ENCODE measurements around the gene ZNF511.

ZNF511 gene

DNA sequence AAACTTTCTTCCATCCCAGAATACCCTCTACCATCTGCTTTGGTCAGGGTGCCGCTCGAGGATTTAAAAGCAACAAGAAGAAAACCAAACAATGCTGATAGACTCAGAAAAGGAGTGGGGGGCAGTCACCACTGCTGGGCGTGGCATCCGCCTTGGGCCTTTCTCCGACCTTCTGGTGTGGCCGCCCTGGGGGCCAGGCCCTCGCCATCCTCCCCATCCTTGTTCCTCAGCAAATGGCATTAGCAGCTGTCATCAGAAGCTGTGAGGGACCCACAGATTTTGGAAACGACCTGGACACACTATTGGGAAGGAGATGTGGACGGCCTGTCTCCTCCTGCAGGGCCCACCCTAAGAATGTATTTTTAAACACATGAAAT, 4.0 kb downstream of the ZNF511 start:
- no peaks in the 10 kb centered on the region for H3K9me2 ChIP-seq (ENCODE audit: low read depth, low read length)
- no peak overlapping the region for H2AFZ ChIP-seq (ENCODE audit: low read length)
- H4K20me1 ChIP-seq (ENCODE audit: insufficient read depth, low read length) = no peaks in the 10 kb centered on the region
- no peak overlapping the region for H3K27ac ChIP-seq (ENCODE audit: low read depth, low read length, poor library complexity, severe bottlenecking)
- H3K79me2 ChIP-seq (ENCODE audit: insufficient read depth, low read length) = no peaks in the 10 kb centered on the region
- H3F3A ChIP-seq (ENCODE audit: insufficient read depth, low read length) = no peaks in the 10 kb centered on the region
- H3K9me3 ChIP-seq (ENCODE audit: low read length) = no peaks in the 10 kb centered on the region
- H3K36me3 ChIP-seq (ENCODE audit: insufficient read depth, low read length) = peaks cover 36% of the 10 kb centered on the region
- H3K4me1 ChIP-seq (ENCODE audit: insufficient read depth, low read length, severe bottlenecking) = peaks cover 14% of the 10 kb centered on the region
- no peak overlapping the region for H3K4me3 ChIP-seq (ENCODE audit: low read depth, low read length, poor library complexity, severe bottlenecking)
- TF ChIP-seq EZH2 (IDR thresholded peaks at IDR 0.05; ENCODE audit: borderline replicate concordance, low read length) = no peak
- TF ChIP-seq, protein P1, sequence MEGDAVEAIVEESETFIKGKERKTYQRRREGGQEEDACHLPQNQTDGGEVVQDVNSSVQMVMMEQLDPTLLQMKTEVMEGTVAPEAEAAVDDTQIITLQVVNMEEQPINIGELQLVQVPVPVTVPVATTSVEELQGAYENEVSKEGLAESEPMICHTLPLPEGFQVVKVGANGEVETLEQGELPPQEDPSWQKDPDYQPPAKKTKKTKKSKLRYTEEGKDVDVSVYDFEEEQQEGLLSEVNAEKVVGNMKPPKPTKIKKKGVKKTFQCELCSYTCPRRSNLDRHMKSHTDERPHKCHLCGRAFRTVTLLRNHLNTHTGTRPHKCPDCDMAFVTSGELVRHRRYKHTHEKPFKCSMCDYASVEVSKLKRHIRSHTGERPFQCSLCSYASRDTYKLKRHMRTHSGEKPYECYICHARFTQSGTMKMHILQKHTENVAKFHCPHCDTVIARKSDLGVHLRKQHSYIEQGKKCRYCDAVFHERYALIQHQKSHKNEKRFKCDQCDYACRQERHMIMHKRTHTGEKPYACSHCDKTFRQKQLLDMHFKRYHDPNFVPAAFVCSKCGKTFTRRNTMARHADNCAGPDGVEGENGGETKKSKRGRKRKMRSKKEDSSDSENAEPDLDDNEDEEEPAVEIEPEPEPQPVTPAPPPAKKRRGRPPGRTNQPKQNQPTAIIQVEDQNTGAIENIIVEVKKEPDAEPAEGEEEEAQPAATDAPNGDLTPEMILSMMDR (IDR thresholded peaks at IDR 0.05; ENCODE audit: low read length) = no peak
- no peak overlapping the region for H3K9ac ChIP-seq (ENCODE audit: low read length)
- H3K27me3 ChIP-seq (ENCODE audit: insufficient read depth, low read length) = no peaks in the 10 kb centered on the region
- H3K4me2 ChIP-seq (ENCODE audit: low read length) = no peak overlapping the region

DNA sequence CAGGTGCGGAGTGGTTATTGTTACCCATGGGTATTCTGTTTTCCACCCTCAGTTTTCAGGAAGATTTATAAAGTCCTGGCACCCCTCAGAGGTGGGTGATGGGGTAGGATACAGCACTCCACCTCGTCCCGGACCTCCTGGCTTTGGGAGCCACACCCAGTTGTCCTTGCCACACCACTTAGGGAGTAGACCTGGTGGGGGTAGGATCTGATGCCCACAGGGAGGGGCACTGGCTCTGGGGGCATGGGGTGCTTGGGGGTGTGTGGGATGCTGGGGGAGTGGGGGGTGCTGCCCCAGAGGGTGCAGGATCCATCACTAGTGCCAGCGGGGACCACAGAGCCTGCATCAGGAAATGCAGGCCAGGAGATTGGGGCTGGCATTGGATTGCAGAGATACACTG, 4.5 kb downstream of the ZNF511 start:
- Histone ChIP-seq H3K9ac (ENCODE audit: low read length) (no peak overlapping the region), H3K27ac (ENCODE audit: low read depth, low read length, poor library complexity, severe bottlenecking) (no peak overlapping the region)

DNA sequence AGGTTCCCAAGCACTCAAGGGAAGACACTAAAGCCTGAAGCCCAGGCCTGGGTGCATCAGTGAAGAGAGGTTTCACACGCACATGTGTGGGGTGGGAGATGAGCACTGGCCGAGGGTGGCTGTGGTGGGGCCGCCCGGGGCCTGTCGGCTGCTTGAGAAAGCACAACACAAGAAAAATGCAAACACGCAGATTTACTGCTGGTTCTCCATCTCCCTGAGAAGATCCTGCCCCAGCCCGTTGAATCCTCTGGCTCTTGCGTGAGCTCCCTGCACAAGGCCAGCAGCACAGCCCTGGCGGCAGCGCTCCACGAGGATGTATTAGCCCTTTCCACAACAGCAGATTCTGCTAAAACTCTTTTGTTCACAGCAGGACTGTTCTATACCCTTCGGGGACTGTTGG, 6.2 kb downstream of the ZNF511 start:
- H3K9me3 ChIP-seq (ENCODE audit: low read length) = no peaks in the 10 kb centered on the region
- peak overlapping the region; percentile 46 for H3K27ac ChIP-seq (ENCODE audit: low read depth, low read length, poor library complexity, severe bottlenecking)
- no peaks in the 10 kb centered on the region for H3F3A ChIP-seq (ENCODE audit: insufficient read depth, low read length)
- H3K27me3 ChIP-seq (ENCODE audit: insufficient read depth, low read length) = no peaks in the 10 kb centered on the region
- H3K4me3 ChIP-seq (ENCODE audit: low read depth, low read length, poor library complexity, severe bottlenecking) = no peak overlapping the region
- TF ChIP-seq EZH2 (IDR thresholded peaks at IDR 0.05; ENCODE audit: borderline replicate concordance, low read length) = no peak
- TF ChIP-seq, protein P1 (IDR thresholded peaks at IDR 0.05; ENCODE audit: low read length) = no peak
- H3K4me1 ChIP-seq (ENCODE audit: insufficient read depth, low read length, severe bottlenecking) = peaks cover 20% of the 10 kb centered on the region
- H3K9ac ChIP-seq (ENCODE audit: low read length) = no peak overlapping the region
- no peak overlapping the region for H2AFZ ChIP-seq (ENCODE audit: low read length)
- no peak overlapping the region for H3K4me2 ChIP-seq (ENCODE audit: low read length)
- H3K36me3 ChIP-seq (ENCODE audit: insufficient read depth, low read length) = peaks cover 30% of the 10 kb centered on the region
- no peaks in the 10 kb centered on the region for H3K79me2 ChIP-seq (ENCODE audit: insufficient read depth, low read length)
- H3K9me2 ChIP-seq (ENCODE audit: low read depth, low read length) = no peaks in the 10 kb centered on the region
- no peaks in the 10 kb centered on the region for H4K20me1 ChIP-seq (ENCODE audit: insufficient read depth, low read length)

More for the DNA sequence above, 4.5 kb downstream of the ZNF511 start:
- Histone ChIP-seq H3K9me3 (ENCODE audit: low read length) (no peaks in the 10 kb centered on the region), H3K4me3 (ENCODE audit: low read depth, low read length, poor library complexity, severe bottlenecking) (no peak overlapping the region), H3K4me2 (ENCODE audit: low read length) (no peak overlapping the region), H3K9me2 (ENCODE audit: low read depth, low read length) (no peaks in the 10 kb centered on the region), H2AFZ (ENCODE audit: low read length) (no peak overlapping the region), H4K20me1 (ENCODE audit: insufficient read depth, low read length) (no peaks in the 10 kb centered on the region), H3K27me3 (ENCODE audit: insufficient read depth, low read length) (no peaks in the 10 kb centered on the region), H3K79me2 (ENCODE audit: insufficient read depth, low read length) (no peaks in the 10 kb centered on the region), H3F3A (ENCODE audit: insufficient read depth, low read length) (no peaks in the 10 kb centered on the region), H3K36me3 (ENCODE audit: insufficient read depth, low read length) (peaks cover 36% of the 10 kb centered on the region), H3K4me1 (ENCODE audit: insufficient read depth, low read length, severe bottlenecking) (peaks cover 14% of the 10 kb centered on the region)
- TF ChIP-seq, protein P1 (IDR thresholded peaks at IDR 0.05; ENCODE audit: low read length) = no peak
- TF ChIP-seq EZH2 (IDR thresholded peaks at IDR 0.05; ENCODE audit: borderline replicate concordance, low read length) = no peak

All from OCI-LY1 (cell line).